Measurements from ENCODE around the gene IRX3.

Gene IRX3

DNA sequence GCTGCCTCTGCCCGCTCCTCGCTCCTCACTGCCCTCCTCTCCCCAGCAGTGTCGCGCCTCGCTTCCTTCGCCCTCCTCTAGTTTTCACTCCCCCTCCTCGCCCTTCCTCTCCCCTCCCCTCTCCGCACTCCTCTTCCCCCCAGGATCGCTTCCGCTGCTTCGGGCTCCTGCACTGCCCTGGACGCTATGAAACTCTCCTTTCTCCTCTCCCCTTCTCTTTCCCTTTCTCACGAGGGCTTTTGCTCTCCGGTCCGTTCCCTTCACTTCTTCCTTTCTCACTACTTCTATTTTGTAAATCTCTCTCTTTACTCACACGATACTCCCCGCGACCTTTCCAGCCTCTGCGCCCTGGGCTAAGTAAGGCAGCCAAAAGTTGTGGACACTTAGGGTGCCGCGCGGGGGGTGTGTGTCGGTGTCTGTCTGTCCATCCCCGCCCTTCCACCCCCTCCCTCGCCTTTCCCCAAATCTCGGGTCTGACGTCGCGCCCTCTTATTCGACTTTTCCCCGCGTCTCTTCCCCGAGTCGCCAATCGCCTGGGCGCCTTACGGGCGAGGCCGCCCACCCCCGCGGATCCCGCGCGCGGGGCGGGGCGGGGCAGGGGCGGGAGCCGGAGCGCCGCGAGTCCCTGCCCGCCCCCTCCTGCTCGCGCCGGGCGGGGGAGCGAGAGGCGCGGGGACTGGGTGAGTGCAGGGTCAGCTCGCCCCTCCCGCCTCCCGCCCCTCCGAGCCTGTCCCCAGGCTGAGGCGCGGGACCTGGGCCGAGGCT lies at the start of gene IRX3:
Gene IRX3, minus strand, starts transcription at position 422 of the 765 bp plus-strand sequence. CDS start 737 bp downstream, outside the sequence.
- DNase-seq: peak; percentile 62

DNA sequence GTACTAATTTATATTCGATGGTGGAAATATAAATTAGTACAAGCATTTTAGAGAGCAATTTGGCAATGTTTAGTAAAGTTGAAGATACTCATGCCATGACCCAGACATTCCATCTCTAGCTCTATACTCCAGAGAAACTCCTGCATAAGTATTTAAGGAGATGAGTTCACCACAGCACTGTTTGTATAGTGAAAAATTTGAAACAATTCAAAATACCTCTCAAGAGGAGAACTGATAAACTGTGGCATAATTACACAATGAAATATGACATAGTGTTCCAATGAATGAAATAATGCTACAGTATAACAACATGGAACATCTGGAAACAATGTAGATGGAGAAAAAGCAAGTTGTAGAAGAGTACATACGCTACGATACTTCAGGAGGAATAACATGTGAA lies 48.6 kb upstream of the IRX3 start:
- DNase-seq: no peak

DNA sequence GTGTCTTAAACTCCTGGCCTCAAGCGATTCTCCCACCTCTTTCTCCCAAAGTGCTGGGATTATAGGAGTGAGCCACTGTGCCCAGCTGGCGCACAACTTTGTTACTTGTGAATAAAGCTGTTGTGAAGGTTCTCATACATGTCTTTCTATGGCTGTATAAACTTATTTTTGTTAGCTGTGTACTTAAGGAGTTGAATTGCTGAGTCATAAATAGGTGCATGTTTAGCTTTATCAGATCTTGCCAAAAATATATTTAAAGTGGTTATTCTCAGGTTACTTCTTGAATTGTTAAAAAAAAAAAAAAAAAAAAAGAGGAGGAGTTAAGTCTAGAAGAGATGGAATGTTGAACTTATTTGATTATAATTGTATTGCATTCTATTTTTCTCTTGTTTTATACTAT lies 47.6 kb upstream of the IRX3 start:
- peak; percentile 31 for DNase-seq

DNA sequence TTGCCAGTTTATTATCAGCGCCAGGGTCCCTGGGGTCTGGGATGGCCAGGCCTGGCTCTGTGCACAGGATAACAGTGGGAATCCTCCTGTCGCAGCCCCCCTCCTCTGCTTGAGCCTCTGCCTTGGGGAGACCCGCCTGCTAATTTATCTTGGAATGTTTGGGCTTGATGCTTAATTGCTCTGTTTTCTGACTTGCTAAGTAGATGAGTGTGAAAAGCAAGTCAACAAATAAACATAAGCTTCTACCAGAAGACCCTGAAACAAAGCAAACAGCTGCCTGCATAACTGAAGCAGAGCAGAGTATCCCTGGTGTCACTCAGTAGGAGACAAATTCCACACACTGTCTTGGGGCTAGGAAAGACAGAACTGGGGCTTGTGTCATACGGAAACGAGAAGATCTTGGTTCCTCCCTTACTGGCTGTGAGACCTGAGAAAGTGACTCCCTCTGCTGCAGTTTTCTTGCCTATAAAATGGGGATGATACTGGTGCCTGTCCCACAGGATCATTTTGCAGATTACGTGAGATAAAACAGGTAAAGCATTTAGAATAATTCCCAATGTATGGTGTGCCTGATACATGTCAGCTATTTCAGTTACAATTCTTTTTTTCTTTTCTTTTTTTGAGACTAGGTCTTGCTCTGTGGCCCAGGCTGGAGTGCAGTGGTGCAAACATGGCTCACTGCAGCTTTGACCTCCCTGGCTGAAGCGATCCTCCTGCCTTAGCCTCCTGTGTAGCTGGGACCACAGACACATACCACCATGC lies 44.8 kb upstream of the IRX3 start:
- no peak for DNase-seq

DNA sequence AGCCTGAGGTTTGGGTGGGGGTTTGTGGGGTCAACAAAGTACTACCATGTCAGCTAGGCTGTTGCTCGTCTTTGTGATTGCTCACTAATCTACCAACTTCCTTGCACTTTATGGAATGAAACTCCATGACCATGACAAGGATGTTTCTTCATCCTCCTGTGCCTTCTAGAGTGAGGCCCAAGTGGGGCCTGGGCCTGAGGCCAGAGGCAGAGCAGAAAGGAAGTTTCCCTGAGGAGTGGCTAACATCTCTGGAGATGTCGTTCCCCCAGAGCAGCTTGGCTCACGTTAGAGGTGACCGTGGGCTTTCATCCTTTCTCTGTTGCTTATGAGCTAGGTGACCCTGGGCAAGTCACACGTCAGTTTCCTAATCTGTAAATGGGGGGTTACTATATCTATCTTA lies 41.0 kb upstream of the IRX3 start:
- no peak for DNase-seq

DNA sequence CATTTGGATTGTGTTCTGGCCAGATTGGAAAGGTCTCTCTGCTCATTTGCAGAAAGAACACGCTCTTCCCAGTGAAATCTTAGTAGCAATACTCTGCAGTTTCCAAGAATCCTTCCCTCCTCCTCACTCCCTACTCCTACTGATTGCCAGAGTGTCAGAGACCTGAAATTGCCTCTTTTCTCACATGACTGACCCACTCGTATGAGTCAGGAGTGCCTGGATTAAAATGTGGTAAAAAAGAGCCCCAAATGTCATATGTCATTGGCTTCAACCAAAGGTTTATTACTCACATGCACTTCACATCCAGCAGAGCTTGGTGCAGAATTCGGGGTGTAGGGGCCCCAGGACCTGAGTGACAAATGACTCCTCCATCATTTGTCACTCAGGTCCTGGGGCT lies 39.7 kb upstream of the IRX3 start:
- DNase-seq: no peak

DNA sequence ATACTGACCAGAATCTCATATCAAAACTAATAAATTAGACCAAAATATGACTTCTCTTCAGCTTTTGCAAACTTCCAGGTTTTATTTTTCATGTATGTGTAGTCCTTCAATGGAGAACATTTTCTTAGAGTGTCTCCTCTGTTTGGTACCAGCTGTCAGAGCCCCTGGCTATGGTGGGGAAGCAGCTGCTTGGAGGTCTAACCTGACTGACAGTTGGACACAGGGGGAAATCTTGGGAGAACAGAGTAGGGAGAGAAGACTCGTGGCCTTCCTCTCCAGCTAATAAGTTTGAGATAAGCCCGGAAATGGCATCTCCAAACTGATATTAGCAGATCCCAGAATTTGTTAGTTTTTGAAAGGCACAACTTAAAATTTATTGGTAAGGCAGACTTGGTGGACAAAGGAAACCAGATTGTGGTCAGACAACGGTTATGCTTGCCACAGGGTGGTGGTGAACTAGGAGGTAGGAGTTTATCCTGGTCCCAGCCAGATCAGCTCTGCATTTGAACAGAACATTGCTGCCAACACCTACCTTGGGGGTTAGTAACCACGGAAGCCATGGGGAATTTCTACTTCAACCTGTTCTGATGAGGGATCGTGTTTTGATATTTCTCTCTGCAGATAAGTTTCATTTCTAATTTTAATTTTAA lies 39.2 kb upstream of the IRX3 start:
- no peak for DNase-seq

DNA sequence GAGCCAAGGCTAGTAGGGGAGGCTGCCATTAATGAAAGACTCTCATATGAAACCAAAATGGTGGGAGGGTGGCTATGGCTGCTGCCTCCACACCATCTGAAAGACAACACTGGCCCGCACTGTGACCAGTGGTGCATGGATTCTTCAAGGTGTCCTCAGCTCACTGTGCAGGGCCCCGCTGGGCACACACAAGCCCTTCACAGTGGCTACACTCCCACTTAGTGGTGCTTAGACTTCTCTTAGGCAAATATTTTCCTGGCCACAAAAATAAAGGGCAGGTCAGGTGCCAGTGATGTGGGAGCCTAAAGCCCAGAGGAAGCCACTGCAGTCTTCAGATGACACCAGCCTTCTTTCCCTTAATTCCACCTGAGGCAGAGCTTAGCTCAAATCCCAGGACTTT lies 38.1 kb upstream of the IRX3 start:
- DNase-seq: no peak

DNA sequence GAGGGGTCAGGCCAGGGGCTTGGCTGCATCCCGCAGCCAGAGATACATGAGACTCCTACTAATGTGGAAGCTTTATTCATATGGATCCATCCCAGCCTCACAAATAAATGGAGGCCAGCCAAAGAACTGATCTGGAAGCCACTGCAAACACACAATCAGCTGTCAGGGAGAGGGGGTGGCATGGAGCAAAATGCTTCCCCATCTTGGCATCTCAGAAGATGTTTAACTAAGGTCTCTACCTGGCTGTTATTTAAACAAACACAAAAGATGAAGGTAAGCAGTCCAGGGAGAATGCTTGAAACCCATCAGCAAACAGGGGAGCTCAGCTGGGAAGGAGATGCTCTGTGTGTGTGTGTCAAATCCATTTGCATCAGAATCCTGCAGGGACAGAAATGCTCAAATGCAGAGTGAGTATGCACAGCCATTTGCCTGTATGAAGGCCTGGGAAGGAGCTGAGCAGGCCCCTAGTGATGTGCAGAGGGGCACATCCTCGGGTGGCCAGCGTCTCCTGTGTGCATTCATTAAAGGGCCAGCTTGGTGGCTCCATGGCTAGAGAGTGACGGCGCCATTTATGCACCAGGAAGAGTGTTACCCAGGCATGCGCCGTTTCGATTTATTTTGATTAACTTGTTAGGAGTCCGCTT lies 34.2 kb upstream of the IRX3 start:
- DNase-seq: no peak

DNA sequence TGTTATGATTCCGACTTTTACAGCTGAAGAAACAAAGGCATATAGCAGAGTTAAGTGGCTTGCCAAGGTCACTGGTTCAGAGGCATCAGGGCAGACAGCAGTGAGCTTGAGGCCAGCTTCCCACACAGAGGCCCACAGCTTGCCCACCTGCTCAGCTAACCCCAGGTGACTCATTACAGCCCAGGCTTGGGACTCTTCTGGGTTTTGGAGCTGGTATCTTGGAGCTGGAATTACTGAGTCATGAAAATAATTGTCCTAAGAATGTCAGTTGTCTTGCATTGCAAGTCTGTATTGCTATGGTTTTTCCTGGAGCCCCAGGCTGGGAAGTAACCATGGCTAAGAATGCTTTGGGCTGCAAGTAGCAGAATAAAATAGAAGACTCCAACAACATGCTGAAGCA lies 32.4 kb upstream of the IRX3 start:
- DNase-seq: no peak

DNA sequence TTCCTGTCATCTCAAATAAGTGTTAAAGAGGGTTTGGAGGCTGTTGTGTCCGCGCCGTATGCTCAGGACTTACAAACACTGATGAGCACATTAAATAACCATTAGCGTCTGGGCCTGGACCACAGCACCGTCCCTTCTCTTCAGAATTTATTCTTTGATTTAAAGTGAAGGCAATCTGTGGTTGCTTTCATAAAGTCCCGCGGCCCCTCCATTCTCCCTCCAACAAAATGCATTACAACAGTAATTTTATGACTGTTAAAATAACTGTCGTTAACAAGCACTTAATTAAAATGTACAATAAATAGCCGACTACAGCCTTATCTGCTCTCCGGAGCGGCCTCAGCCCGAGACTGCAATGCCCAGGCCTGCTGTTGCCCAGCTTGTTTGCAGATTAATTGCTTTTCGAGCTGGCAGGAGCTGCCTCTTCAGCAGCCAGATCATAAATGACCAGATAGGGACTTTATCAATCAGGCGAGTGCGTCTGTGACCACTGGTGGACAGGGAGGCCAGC lies 30.6 kb upstream of the IRX3 start:
- DNase-seq: no peak

DNA sequence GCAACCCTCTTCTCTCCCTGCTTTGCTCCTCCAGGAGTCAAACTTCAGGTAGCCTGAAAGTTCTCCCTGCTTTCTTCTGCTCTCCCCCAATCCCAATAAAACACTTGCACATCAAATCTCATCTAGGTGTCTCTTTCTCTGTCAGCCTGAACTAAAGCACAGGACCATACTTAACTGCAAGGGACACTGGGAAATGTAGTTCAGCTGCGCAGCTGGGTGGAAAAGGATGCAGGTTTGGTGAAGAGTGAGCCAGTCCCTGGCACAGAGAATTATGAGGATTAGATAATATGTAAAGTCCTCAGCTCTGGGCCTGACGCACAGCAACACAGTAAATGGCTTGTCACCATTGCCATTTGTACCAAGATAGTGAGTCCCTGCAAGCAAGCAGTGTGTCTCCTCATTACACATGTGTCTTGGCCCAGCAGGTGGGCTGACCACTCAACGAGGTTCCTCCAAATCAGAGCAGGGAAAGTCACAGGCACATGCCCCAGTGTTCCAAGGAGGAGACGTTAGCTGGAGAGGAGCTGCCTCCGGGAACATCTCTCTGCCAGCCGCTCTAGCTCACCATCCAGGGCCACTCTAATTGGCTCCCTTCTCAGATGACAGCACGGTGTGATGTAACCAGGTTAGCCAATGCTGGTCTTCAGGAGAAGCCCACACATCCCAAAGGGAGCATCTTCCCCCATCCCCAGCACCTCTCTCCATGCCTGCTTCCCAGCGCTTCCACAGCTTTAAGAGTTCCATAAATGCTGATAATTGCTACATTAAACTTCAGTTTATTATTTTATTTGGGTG lies 29.7 kb upstream of the IRX3 start:
- no peak for DNase-seq

DNA sequence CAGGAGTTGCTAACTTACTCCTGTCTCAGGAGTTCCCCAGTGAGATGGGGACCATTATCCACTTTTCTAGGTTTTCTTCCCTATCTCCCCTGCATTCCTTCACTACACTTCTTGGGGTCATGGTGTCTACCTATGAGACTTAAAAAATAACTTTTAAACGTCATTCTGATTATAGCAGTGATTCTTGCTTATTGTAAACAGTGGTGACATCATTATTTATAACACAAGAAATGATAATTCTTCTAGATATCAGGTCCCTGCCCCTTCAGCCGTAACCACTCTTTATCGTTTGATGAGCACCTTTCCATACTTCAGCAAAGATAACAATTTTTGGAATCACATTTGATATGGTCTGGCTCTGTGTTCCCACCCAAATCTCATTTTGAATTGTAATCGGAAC lies 27.2 kb upstream of the IRX3 start:
- DNase-seq: no peak

DNA sequence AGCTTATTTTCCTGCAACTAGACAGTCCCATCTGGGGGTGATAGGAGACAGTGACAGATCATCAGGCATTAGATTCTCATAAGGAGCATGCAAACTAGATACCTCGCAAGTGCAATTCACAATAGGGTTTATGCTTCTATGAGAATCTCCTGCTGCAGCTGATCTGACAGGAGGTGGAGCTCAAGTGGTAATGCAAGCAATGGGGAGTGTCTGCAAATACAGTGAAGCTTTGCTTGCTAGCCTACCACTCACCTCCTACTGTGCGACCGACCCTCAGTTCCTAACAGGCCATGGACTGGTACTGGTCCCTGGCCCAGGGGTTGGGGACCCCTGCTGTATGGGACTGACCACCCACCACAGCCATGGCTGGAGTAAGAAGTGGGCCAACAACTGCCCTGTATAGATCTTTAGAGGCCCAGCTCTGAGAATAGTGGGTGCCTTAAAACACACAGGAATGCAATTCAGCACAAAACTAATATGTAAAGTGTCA lies 26.0 kb upstream of the IRX3 start:
- no peak for DNase-seq

DNA sequence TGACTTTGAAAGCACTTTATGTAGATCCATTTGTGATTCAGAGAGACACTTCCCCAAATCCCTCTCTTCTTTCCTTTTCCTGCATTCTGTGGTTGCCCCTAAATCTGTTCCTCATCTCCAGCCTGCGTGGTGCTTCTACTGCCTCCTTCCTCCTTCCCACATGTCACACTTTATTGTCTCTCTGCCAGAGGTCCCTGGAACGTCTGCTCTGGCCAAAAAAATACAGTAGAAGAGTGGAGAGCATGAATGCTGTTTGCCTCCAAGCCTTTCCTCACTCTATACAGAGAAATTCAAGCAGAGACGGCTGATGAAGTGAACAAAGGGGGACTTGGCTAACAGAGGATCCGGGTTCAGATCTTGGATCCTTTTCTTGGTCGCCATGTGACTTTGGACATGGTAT lies 22.8 kb upstream of the IRX3 start:
- DNase-seq: no peak

DNA sequence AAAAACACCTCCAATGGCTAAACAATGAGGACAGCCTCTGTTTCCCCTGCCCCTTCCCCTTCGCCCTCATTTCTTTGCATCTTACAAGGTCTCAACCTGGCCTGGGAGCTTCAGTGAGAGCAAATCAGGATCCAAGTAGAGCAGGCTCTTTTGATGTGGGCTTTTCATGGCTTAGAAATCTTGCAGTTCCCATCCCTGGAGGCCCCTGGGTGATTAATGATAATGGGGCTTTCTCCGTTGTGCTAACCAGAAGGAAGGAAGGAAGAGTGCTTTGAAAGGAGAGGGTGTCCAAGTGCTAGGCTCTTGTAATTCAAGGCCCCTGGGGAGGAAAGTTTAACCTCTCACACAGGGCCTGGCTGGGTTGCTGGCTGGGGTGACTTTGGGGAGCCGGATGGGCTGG lies 18.5 kb upstream of the IRX3 start:
- no peak for DNase-seq

DNA sequence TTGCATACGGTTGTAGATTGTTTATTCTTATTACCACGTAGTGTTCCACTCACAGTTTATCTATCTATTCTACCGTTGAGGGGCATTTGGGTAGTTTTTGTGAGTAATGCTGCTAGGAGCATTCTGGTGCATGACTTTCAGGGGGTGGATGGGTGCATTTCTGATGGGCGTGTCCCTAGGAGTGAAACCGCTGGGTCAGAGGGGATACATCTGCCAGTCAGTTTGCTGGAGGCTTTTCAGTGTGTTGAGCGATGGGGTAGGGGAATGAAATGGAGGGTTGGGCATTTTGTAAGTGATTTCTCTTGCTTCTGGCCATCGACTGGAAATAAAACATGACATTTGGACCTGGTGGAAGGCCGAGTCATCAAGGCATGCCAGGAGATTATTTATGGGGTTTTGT lies 17.0 kb upstream of the IRX3 start:
- DNase-seq: no peak

DNA sequence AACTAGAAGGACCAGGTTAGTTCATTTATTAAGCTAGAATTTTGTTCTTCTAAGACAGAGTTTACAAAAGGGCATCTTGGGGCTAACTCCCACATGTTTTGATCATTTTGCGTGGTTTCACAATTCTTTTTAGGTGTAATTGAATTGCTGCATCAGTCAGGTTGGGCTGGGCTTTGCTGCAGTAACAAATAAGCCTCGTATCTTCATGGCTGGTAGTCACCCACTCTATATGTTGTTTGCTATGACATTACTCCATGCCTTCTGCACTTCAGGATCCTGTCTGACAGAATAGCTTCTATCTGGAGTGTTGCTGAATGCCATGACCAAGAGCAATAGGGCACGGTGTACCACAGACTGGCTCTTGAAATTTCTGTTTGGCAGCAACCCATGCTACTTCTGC lies 10.6 kb upstream of the IRX3 start:
- DNase-seq: no peak

DNA sequence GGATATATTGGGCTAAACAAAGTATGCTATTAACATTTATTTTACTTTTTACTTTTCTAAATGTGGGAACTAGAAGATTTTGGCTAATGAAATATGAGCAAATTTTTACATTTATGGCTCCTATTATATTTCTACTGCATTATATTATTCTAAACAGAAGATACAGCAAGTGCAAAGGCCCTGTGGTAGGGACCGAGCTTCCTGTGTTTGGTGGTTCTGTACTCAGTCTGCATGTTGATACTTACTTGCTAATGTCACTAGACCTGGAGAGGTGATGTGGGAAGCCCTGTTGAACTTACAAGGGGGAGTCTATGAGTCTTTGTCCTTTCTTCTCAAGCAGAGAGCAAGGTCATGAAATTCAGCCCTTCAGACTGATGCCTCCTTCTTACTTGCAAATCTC lies 10.0 kb upstream of the IRX3 start:
- DNase-seq: no peak

DNA sequence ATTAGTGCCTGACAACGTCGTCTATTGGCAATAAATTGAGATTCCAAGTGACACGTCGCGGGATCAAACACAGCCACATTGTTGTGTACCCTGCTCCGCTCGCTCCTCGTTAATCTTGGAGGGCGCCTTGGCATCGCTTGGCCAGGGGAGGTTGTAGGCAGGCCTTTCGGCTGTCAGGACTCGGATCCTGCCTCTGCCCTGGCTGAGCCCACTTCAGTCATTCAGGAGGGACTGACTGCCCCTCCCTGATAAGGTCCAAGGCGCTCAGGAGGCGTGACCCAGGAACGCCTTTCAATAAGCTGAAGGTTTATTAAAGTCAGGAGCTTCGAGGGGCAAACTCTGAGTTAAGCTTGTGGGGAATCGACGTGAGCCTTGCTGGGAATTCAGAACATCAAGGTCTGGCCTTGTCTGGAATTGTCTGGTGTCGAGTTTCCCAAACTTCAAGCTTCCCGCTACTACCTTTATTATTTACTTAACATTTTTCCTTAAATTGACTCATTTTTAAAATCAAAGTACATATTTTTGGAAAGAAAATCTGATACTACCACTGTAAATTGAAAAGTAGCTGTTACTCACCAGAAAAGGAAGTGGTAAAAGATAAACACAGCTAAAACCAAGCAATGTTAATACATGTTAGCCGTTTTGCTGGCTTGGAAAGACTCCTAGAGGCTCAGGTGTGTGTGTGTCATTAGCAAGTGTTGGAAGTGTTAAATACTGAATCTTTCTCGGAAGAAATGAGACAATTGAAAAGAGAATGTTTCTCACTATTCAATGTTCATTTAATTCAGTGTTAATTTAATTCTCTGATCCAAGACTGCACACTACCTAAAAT lies 5.3 kb upstream of the IRX3 start:
- DNase-seq: no peak

All from DMS79 treated with DMSO at 0.1 percent for 48 hours (cell line).